Testis (tissue), 2 donors: ENCODE measurements around the gene STYXL1.

Experiments used
- POLR2A ChIP-seq: fragments of 450-650 bp; IDR thresholded peaks from one replicate; pipeline ENCODE4 v1.6.1; 2017; ENCODE audit warnings: antibody characterized with exemption, mild to moderate bottlenecking, moderate library complexity
- TF ChIP-seq, protein P1 (sequence below), 3 experiments: fragments of 450-650 bp in 2 of 3; fragments of 200-600 bp in 1 of 3; sonication (generic) in 1 of 3; IDR thresholded peaks; one replicate each; pipeline ENCODE4 v1.5.1; 2016 to 2019; ENCODE audit warnings: antibody characterized with exemption in 3 of 3, mild to moderate bottlenecking in 2 of 3, moderate library complexity in 1 of 3

DNA sequence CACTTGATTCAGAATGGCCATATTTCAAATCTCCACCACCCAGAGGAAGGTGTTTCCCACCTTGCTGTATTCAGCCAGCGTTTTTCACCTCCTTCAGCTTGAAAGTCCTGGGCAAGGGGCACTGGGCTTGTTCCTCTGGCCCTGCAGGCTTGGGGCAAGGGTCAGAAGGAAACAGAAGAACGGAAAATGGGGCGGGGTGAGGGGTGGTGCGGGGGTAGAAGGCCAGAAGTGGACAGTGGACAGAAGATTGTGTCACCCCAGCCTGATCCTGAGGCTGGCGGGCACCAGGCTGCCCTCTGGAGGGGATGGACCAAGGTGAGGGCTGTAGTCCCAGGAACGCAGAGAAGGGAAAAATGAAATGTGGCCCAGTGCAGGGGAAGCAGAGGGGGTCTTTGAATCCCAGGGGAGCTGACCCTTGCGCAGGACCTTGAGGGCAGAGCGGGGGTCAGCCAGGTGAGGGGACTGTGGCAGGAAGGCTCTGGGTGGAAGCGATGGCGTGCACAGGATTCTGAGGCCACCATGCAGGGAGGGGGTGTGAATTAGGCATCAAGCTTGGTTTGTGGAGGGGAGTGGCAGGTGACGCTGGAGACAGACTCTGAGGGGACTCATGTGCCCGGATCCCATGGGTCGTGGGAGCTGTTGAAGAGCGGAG lies 76.4 kb downstream of the STYXL1 start:
- TF ChIP-seq, protein P1, sequence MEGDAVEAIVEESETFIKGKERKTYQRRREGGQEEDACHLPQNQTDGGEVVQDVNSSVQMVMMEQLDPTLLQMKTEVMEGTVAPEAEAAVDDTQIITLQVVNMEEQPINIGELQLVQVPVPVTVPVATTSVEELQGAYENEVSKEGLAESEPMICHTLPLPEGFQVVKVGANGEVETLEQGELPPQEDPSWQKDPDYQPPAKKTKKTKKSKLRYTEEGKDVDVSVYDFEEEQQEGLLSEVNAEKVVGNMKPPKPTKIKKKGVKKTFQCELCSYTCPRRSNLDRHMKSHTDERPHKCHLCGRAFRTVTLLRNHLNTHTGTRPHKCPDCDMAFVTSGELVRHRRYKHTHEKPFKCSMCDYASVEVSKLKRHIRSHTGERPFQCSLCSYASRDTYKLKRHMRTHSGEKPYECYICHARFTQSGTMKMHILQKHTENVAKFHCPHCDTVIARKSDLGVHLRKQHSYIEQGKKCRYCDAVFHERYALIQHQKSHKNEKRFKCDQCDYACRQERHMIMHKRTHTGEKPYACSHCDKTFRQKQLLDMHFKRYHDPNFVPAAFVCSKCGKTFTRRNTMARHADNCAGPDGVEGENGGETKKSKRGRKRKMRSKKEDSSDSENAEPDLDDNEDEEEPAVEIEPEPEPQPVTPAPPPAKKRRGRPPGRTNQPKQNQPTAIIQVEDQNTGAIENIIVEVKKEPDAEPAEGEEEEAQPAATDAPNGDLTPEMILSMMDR (IDR thresholded peaks at IDR 0.05) = no peak
- no peak for TF ChIP-seq POLR2A
